ENCODE results near the gene PLEKHD1. TPM values are rescaled to one million over a fixed set of nuclear protein-coding genes. Genes with fewer than 3 reads are reported as not detected.

Gene PLEKHD1
- total and polyA plus RNA-seq, 2 donors (not counting 1 experiment from before 2014, with no cell fraction given), result under 0.01 to 0.01 TPM

GRCh38 chr14:69499436-69499835 is 14.9 kb downstream of the PLEKHD1 start:
- no peak for TF ChIP-seq CTCF (conservative IDR thresholded peaks at IDR 0.05 in 1 of 2, IDR thresholded peaks at IDR 0.05 in 1 of 2; ENCODE audit: low read depth in 1 of 2, low read length in 2 of 2)
- TF ChIP-seq EZH2 (IDR thresholded peaks at IDR 0.05; ENCODE audit: low read length, missing control alignments), result no peak
- DNase-seq (ENCODE audit: low read depth in 2 of 2), result no peak
- H3K4me3 ChIP-seq (replicated peaks in 1 of 4; ENCODE audit: control extremely low read depth in 1 of 4, insufficient read depth in 1 of 4, low read depth in 3 of 4, low read length in 4 of 4), result no peak overlapping the region
- no peaks in the 10 kb centered on the region for H4K20me1 ChIP-seq (ENCODE audit: control insufficient read depth, extremely low read depth, insufficient read depth, low read length)
- H3K4me2 ChIP-seq (ENCODE audit: extremely low read depth, insufficient read depth, low read length), result no peak overlapping the region
- no peak overlapping the region for H3K27ac ChIP-seq (ENCODE audit: insufficient read depth, low read length)
- peaks cover 13% of the 10 kb centered on the region for H3K27me3 ChIP-seq (ENCODE audit: control insufficient read depth, insufficient read depth, low read length)
- no peaks in the 10 kb centered on the region for H3K79me2 ChIP-seq (ENCODE audit: control insufficient read depth, insufficient read depth, low read length)
- no peak overlapping the region for H2AFZ ChIP-seq (ENCODE audit: low read length)
- H3K9me3 ChIP-seq (ENCODE audit: control insufficient read depth, insufficient read depth, low read depth, low read length), result no peaks in the 10 kb centered on the region
- H3K36me3 ChIP-seq (ENCODE audit: control insufficient read depth, insufficient read depth, low read length), result no peaks in the 10 kb centered on the region
- H3K4me1 ChIP-seq (ENCODE audit: control insufficient read depth, extremely low read depth, insufficient read depth, low read length), result no peaks in the 10 kb centered on the region
- H3K9ac ChIP-seq (ENCODE audit: insufficient read depth, low read length), result no peak overlapping the region

- no peaks in the 10 kb centered on the region for H3K4me1 ChIP-seq (ENCODE audit: control insufficient read depth, extremely low read depth, insufficient read depth, low read length)
- H4K20me1 ChIP-seq (ENCODE audit: control insufficient read depth, extremely low read depth, insufficient read depth, low read length), result no peaks in the 10 kb centered on the region
- TF ChIP-seq CTCF (conservative IDR thresholded peaks at IDR 0.05 in 1 of 2, IDR thresholded peaks at IDR 0.05 in 1 of 2; ENCODE audit: low read depth in 1 of 2, low read length in 2 of 2), result no peak
- no peak for TF ChIP-seq EZH2 (IDR thresholded peaks at IDR 0.05; ENCODE audit: low read length, missing control alignments)
- no peaks in the 10 kb centered on the region for H3K9me3 ChIP-seq (ENCODE audit: control insufficient read depth, insufficient read depth, low read depth, low read length)
- H3K4me3 ChIP-seq (replicated peaks in 1 of 4; ENCODE audit: control extremely low read depth in 1 of 4, insufficient read depth in 1 of 4, low read depth in 3 of 4, low read length in 4 of 4), result no peak overlapping the region
- no peaks in the 10 kb centered on the region for H3K79me2 ChIP-seq (ENCODE audit: control insufficient read depth, insufficient read depth, low read length)
- H3K4me2 ChIP-seq (ENCODE audit: extremely low read depth, insufficient read depth, low read length), result no peak overlapping the region
- H2AFZ ChIP-seq (ENCODE audit: low read length), result no peak overlapping the region
- no peak for DNase-seq (ENCODE audit: low read depth in 2 of 2)
- peaks cover 16% of the 10 kb centered on the region for H3K27me3 ChIP-seq (ENCODE audit: control insufficient read depth, insufficient read depth, low read length)
- no peak overlapping the region for H3K9ac ChIP-seq (ENCODE audit: insufficient read depth, low read length)
- H3K27ac ChIP-seq (ENCODE audit: insufficient read depth, low read length), result no peak overlapping the region
- H3K36me3 ChIP-seq (ENCODE audit: control insufficient read depth, insufficient read depth, low read length), result no peaks in the 10 kb centered on the region
Measured at GRCh38 chr14:69500096-69500495, 15.6 kb downstream of the PLEKHD1 start.

GRCh38 chr14:69500736-69501135 is 16.2 kb downstream of the PLEKHD1 start:
- TF ChIP-seq CTCF (conservative IDR thresholded peaks at IDR 0.05 in 1 of 2, IDR thresholded peaks at IDR 0.05 in 1 of 2; ENCODE audit: low read depth in 1 of 2, low read length in 2 of 2), result no peak
- no peak for TF ChIP-seq EZH2 (IDR thresholded peaks at IDR 0.05; ENCODE audit: low read length, missing control alignments)
- H3K9ac ChIP-seq (ENCODE audit: insufficient read depth, low read length), result no peak overlapping the region
- no peaks in the 10 kb centered on the region for H3K4me1 ChIP-seq (ENCODE audit: control insufficient read depth, extremely low read depth, insufficient read depth, low read length)
- DNase-seq (ENCODE audit: low read depth in 2 of 2), result no peak
- H2AFZ ChIP-seq (ENCODE audit: low read length), result no peak overlapping the region
- H3K36me3 ChIP-seq (ENCODE audit: control insufficient read depth, insufficient read depth, low read length), result no peaks in the 10 kb centered on the region
- H3K9me3 ChIP-seq (ENCODE audit: control insufficient read depth, insufficient read depth, low read depth, low read length), result no peaks in the 10 kb centered on the region
- no peak overlapping the region for H3K4me2 ChIP-seq (ENCODE audit: extremely low read depth, insufficient read depth, low read length)
- H3K4me3 ChIP-seq (replicated peaks in 1 of 4; ENCODE audit: control extremely low read depth in 1 of 4, insufficient read depth in 1 of 4, low read depth in 3 of 4, low read length in 4 of 4), result no peak overlapping the region
- no peaks in the 10 kb centered on the region for H3K79me2 ChIP-seq (ENCODE audit: control insufficient read depth, insufficient read depth, low read length)
- no peaks in the 10 kb centered on the region for H4K20me1 ChIP-seq (ENCODE audit: control insufficient read depth, extremely low read depth, insufficient read depth, low read length)
- no peak overlapping the region for H3K27ac ChIP-seq (ENCODE audit: insufficient read depth, low read length)
- peaks cover 15% of the 10 kb centered on the region for H3K27me3 ChIP-seq (ENCODE audit: control insufficient read depth, insufficient read depth, low read length)

All from fibroblast of lung (primary cell).